Measurements from ENCODE around the gene SAMD9L.

DNA sequence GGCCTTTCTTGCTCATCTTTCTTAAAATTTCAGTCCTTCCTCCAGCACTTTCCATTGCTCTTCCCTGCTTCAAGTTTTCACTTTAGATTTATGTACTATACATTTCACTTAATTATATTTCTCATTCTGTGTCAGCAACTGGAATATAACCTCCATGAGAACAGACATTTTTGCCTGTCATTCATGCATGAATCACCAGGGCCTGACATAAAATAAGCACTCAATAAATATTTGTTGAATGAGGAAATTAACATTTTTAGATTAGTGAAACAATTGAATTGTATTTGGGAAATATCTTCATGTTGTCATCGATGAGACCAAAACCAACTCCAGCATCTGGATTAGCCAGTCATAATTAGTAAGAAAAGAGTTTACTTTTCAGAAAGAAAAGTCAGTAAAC is 6.1 kb downstream of the SAMD9L start:
- TF ChIP-seq EZH2 (IDR thresholded peaks at IDR 0.05; ENCODE audit: insufficient read depth, poor library complexity, severe bottlenecking) (no peak), EZH2phosphoT487 (IDR thresholded peaks at IDR 0.05; ENCODE audit: insufficient read depth, low read depth) (no peak)

All from GM23248 (cell line).